ENCODE measurements around the gene TRHDE.

TRHDE gene

DNA sequence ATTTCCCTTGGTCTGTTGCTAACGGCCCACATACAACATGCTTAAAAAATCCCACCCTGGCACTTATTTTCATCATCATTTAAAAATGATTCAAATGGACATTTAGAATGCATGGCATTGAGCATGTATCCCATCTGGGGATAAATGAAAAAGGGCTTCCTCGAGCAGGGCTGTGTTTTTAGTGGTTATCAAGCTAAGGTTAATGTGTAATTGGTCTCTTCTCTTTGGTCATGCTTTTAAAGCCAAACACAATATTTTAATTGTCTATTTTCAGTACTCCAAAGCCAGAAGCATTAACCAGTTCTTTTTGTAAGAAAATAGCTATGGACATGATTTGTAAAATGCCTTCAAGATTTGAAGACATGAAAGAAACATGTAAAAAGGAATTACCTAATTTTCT lies 1.9 kb upstream of the TRHDE start:
- Mint-ChIP-seq H3K4me1 (ENCODE audit: low read depth) (peaks cover 8% of the 10 kb centered on the region), H3K4me3 (no peak overlapping the region), H3K27me3 (peaks cover 51% of the 10 kb centered on the region), H3K36me3 (ENCODE audit: low read depth) (no peaks in the 10 kb centered on the region), H3K27ac (no peak overlapping the region), H3K9me3 (no peaks in the 10 kb centered on the region)

DNA sequence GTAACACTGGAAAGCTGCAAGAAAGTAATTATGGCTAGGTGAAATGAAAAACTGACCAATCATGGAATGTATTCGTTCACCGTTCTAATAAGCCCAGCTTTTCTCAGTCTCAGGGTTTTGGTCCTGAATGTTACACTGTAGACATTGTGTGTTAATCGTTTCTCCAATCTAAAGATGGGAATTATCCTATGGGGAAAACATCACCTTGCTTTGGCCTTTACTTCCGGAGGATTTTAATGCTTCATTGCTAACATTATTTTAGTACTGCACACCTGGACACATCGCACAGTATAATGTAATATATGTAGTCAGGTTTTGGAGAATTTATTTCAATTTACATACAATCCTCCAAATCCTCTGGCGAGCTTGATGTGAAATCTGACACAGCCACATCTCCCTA lies 1.2 kb upstream of the TRHDE start:
- Mint-ChIP-seq H3K27ac (no peak overlapping the region), H3K36me3 (ENCODE audit: low read depth) (no peaks in the 10 kb centered on the region), H3K27me3 (peaks cover 51% of the 10 kb centered on the region), H3K4me3 (no peak overlapping the region), H3K4me1 (ENCODE audit: low read depth) (peaks cover 8% of the 10 kb centered on the region), H3K9me3 (no peaks in the 10 kb centered on the region)

DNA sequence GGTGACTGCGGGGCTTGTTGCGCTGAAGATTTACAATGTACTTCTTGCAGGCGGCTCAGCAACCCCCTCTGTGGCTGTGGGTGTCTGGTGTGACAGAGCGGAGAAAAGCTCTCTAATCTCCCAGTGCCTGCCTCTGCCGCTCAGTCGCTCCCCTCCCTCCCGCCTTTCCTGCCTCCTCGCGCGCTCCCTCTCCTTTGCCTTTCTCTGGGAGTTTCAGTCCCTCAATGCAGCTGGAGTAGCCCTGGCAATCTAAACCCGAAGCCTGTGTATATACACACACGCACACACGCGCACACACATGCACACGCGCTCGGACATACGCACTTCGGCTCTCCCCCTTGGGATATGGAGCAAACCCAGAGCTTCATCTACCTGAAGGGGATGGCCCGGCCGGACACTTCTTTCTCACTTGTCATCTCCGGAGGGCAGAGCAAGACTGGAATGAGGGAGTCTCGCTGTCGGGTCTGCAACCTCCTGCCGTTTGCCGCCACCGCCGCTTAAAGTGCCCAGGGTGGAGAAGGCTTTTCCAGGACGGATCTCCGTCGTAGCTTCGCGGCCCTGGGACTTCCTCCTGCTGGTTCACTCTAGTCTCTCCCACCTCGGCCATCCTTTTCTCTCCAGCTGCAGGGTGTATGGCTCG lies 599 bp upstream of the TRHDE start:
- H3K27me3 Mint-ChIP-seq: peaks cover 50% of the 10 kb centered on the region
- no peaks in the 10 kb centered on the region for H3K9me3 Mint-ChIP-seq
- H3K27ac Mint-ChIP-seq: no peak overlapping the region
- H3K4me1 Mint-ChIP-seq (ENCODE audit: low read depth): peaks cover 8% of the 10 kb centered on the region
- H3K4me3 Mint-ChIP-seq: peak overlapping the region; percentile 32
- H3K36me3 Mint-ChIP-seq (ENCODE audit: low read depth): no peaks in the 10 kb centered on the region

DNA sequence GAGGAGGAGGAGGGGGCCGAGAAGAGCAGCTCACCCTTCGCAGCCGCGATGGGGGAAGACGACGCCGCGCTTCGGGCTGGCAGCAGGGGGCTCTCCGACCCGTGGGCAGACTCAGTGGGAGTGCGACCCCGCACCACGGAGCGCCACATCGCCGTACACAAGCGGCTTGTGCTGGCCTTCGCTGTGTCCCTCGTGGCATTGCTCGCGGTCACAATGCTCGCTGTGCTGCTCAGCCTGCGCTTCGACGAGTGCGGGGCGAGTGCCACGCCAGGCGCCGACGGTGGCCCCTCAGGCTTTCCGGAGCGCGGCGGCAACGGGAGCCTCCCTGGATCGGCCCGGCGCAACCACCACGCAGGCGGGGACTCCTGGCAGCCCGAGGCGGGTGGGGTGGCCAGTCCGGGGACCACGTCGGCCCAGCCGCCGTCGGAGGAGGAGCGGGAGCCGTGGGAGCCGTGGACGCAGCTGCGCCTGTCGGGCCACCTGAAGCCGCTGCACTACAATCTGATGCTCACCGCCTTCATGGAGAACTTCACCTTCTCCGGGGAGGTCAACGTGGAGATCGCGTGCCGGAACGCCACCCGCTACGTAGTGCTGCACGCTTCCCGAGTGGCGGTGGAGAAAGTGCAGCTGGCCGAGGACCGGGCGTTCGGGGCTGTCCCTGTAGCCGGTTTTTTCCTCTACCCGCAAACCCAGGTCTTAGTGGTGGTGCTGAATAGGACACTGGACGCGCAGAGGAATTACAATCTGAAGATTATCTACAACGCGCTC lies 745 bp downstream of the TRHDE start:
- H3K27me3 Mint-ChIP-seq: peaks cover 53% of the 10 kb centered on the region
- peaks cover 8% of the 10 kb centered on the region for H3K4me1 Mint-ChIP-seq (ENCODE audit: low read depth)
- no peak overlapping the region for H3K27ac Mint-ChIP-seq
- no peaks in the 10 kb centered on the region for H3K36me3 Mint-ChIP-seq (ENCODE audit: low read depth)
- H3K4me3 Mint-ChIP-seq: no peak overlapping the region
- no peaks in the 10 kb centered on the region for H3K9me3 Mint-ChIP-seq

DNA sequence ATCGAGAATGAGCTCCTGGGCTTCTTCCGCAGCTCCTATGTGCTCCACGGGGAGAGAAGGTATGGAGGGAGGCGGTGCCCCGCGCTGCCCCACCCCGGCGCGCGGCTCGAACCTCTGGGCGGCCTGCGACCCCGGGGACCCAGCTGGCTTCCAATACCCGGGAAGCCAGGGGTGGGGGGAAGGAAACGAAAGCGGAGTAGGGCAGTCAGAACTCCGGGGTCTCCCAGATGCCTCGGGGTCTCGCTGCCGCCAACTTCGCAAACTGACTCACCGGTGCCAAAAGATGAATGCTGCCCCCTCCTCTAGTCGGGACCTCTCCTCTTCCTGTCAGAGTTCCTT lies 1.3 kb downstream of the TRHDE start:
- Mint-ChIP-seq H3K9me3 (no peaks in the 10 kb centered on the region), H3K4me1 (ENCODE audit: low read depth) (peaks cover 8% of the 10 kb centered on the region), H3K27ac (no peak overlapping the region), H3K36me3 (ENCODE audit: low read depth) (no peaks in the 10 kb centered on the region), H3K4me3 (no peak overlapping the region), H3K27me3 (peaks cover 53% of the 10 kb centered on the region)

DNA sequence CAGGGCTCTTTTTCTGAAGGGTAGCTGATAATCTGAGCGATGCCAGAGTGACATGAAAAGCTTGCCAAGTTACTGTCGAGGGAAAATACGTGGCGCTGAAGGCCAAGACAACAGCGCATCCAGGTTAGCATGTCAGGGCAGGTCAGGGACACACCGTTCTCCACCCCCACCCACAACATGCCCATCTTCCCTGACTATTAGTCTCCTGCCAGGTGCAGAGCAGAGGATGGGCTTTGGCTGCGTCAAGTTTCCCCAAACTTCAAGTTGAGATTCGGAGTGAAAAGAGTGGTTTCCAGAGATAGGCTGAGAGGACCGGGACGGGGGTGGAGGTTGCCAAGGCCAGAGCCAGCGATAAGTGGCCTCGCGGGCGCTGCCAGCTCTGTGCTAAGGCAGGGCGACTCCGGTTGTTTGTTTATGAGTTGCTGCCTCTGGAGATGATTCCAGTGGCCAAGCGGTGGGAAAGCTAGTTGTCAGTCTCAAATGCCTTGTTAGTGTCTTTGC lies 1.7 kb downstream of the TRHDE start:
- Mint-ChIP-seq H3K9me3 (no peaks in the 10 kb centered on the region), H3K4me3 (no peak overlapping the region), H3K4me1 (ENCODE audit: low read depth) (peaks cover 8% of the 10 kb centered on the region), H3K27me3 (peaks cover 53% of the 10 kb centered on the region), H3K27ac (no peak overlapping the region), H3K36me3 (ENCODE audit: low read depth) (no peaks in the 10 kb centered on the region)

DNA sequence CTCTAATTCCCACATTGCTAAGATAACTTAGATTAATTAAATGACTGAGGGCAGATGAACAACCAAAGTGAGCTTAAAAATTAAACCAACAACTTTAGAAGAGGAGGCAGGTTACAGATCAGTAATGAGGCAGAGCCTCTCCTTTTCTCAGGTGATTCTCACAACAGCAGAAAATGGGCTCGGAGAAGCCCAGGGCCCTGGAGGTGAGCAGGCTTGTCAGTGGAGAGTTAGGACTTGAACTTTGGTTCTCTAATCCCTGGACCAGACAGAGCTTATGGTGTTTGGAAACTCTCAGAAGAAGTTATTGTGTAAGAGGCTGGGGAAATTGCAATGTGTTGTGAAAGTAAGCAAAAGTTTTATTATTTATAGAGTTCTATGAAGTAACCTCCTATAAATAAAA lies 2.8 kb downstream of the TRHDE start:
- no peak overlapping the region for H3K27ac Mint-ChIP-seq
- no peak overlapping the region for H3K4me3 Mint-ChIP-seq
- H3K4me1 Mint-ChIP-seq (ENCODE audit: low read depth): peaks cover 8% of the 10 kb centered on the region
- peaks cover 48% of the 10 kb centered on the region for H3K27me3 Mint-ChIP-seq
- H3K9me3 Mint-ChIP-seq: no peaks in the 10 kb centered on the region
- no peaks in the 10 kb centered on the region for H3K36me3 Mint-ChIP-seq (ENCODE audit: low read depth)

DNA sequence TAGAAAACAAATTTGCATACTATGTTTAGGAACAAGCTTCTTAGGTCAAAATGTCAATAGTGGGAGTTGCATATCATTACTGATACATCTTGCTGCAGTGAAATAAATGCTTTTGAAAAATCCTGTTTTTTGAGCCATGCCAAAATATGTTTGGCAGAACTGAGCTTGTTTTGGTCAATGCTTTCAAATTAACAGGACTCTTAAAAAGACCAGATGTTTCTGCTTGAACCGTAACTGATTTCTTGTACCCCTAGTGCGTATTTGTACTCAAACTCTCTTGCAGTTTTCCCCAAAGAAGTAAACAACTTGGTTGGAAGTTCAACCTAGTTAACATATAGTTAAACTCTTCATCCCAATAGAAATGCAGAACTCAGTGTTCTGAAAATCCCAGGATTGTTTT lies 3.4 kb downstream of the TRHDE start:
- Mint-ChIP-seq H3K36me3 (ENCODE audit: low read depth) (no peaks in the 10 kb centered on the region), H3K27ac (no peak overlapping the region), H3K27me3 (peaks cover 44% of the 10 kb centered on the region), H3K9me3 (no peaks in the 10 kb centered on the region), H3K4me1 (ENCODE audit: low read depth) (peaks cover 8% of the 10 kb centered on the region), H3K4me3 (no peak overlapping the region)

DNA sequence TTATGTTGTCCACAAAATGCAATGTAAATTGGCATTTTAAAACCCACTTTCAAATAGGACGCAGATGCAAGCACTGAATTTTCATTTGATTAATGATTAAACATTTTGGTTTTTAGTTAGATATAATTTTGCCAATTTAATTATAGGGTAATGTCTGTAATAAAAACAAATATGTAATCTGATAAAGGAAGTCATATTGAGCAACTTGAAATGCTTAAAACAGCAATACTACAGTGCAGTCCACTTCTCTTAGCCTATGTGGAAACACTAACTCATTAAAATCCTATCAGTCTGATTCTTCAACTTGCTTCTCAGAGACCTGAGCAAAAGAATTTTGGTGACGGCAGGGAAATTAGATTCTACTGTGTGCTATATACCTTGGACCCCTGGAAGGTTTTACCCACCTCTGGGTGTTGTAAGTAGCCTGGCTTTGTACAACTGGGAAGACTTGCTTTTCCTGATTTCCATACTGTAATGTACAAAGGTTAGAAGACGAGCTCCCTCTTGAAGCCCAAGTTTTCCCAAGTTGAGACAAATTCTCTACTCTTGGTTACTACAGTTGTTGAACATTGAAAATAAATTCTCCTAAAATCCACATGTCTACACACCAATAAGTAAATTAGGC lies 4.1 kb downstream of the TRHDE start:
- Mint-ChIP-seq H3K4me3 (no peak overlapping the region), H3K36me3 (ENCODE audit: low read depth) (no peaks in the 10 kb centered on the region), H3K27me3 (peaks cover 37% of the 10 kb centered on the region)

DNA sequence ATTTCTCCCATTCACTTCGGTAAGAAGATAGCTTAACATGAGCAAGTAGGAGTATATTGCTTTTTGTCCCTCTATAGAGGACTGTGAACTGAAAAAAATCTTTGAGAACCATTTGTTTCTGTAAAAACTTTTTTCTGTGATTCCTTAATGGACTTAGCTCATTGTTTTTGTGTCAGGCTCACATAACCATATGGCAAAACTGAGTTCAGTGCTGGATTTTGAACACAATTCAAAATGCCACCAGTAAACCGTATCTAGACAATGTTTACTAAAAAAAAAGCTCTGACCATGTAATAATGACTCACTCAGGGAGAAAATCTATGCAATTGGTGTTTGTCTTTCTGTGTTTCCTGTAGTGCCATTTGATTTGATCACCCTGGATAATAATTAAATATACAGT lies 5.2 kb downstream of the TRHDE start:
- Mint-ChIP-seq H3K36me3 (ENCODE audit: low read depth) (no peaks in the 10 kb centered on the region), H3K4me1 (ENCODE audit: low read depth) (peaks cover 4% of the 10 kb centered on the region)

More for the DNA sequence above, 4.1 kb downstream of the TRHDE start:
- no peak overlapping the region for H3K27ac Mint-ChIP-seq
- no peaks in the 10 kb centered on the region for H3K9me3 Mint-ChIP-seq
- H3K4me1 Mint-ChIP-seq (ENCODE audit: low read depth): peaks cover 7% of the 10 kb centered on the region

DNA sequence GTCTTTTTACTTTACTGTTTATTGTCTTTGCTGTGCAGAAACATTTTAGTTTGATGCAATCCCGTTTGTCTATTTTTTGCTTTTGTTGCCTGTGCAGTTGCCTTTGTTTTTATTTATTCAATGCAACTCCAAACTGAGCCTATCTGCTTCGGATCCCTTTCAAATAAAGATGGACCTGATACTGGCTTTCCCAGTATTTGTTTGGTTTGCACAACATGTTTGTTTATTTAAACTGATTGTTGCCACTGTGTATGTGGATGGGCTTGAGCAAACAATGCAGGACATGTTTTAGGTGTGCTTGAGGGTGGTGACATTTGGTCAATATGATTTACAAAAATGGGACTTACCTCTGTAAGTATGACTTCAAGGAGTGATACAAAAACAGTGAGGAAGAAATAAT lies 6.7 kb downstream of the TRHDE start:
- Mint-ChIP-seq H3K9me3 (no peaks in the 10 kb centered on the region), H3K27ac (no peak overlapping the region), H3K4me3 (no peak overlapping the region), H3K27me3 (peaks cover 21% of the 10 kb centered on the region), H3K4me1 (ENCODE audit: low read depth) (no peaks in the 10 kb centered on the region), H3K36me3 (ENCODE audit: low read depth) (no peaks in the 10 kb centered on the region)

More for the DNA sequence above, 5.2 kb downstream of the TRHDE start:
- Mint-ChIP-seq H3K4me3 (no peak overlapping the region), H3K9me3 (no peaks in the 10 kb centered on the region), H3K27me3 (peaks cover 29% of the 10 kb centered on the region), H3K27ac (no peak overlapping the region)

DNA sequence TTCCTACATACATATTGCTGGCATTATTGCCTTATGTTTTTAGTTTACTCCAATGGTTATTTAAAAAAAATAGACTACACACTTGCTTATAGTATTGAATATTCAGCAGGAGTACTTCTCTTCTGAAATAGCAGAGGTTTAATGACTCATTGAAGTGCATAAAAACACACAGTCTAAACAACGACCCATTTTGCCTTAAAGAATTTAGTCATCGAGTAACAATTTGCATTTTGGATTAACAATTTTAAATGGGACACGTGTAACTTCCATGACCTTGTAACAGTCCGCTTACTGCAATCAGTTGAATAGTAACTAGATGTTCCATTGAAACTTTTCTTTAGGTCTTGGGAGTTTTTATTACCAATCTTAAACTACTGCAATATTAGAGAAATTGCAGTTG lies 9.0 kb downstream of the TRHDE start:
- Mint-ChIP-seq H3K9me3 (no peaks in the 10 kb centered on the region), H3K27me3 (peaks cover 8% of the 10 kb centered on the region), H3K36me3 (ENCODE audit: low read depth) (no peaks in the 10 kb centered on the region), H3K4me1 (ENCODE audit: low read depth) (no peaks in the 10 kb centered on the region), H3K4me3 (no peak overlapping the region), H3K27ac (no peak overlapping the region)

DNA sequence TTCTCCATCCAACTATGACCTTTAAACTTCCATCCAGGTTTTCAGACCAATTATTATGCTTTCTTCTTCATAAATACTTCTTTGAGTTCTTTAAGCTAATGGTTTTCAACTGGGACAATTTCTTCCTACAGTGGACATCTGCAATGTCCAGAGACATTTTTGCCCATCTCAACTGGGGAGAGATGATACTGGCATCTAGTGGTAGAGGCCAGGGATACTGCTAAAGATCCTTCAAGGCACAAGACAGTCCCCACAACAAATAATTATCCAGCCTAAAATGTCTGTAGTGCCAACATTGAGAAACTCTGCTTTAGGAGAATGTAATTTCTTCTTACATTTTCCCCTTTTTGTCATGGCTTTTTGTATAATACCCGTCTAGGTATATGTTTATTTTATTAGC lies 10.6 kb downstream of the TRHDE start:
- H3K27ac Mint-ChIP-seq: no peak overlapping the region
- H3K27me3 Mint-ChIP-seq: no peaks in the 10 kb centered on the region
- H3K4me3 Mint-ChIP-seq: no peak overlapping the region
- no peaks in the 10 kb centered on the region for H3K4me1 Mint-ChIP-seq (ENCODE audit: low read depth)
- no peaks in the 10 kb centered on the region for H3K9me3 Mint-ChIP-seq
- H3K36me3 Mint-ChIP-seq (ENCODE audit: low read depth): no peaks in the 10 kb centered on the region

DNA sequence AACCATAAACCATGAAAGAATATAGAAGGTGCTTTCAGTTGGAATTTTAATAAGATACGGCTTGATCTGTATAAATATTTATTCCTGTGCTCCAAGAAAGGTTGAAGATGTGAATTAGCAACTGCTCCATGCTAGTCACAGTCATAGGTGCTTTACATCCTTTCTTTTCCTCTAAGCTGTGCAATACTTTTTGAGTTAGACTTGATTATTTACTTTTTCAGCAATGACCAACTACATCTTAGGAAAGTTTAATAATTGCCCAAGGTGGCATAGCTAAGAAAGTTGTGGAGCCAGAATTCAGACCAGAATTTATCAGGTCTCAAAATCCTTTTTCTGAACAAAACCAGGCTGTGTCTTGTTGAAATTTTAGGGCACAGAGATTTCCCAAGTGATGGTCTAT lies 13.7 kb downstream of the TRHDE start:
- Mint-ChIP-seq H3K27ac (no peak overlapping the region), H3K36me3 (ENCODE audit: low read depth) (no peaks in the 10 kb centered on the region), H3K4me1 (ENCODE audit: low read depth) (no peaks in the 10 kb centered on the region), H3K4me3 (no peak overlapping the region), H3K9me3 (no peaks in the 10 kb centered on the region), H3K27me3 (no peaks in the 10 kb centered on the region)

DNA sequence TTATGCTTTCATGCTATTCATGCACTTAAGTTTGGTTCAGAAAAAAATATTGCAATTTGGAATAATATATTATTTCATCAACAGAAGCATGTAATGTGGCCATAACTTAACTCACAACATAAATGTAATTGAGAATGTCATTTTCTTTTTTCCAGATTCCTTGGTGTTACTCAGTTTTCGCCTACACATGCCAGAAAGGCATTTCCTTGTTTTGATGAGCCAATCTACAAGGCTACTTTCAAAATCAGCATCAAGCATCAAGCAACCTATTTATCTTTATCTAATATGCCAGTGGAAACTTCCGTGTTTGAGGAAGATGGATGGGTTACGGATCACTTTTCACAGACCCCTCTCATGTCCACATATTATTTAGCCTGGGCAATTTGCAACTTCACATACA lies 14.4 kb downstream of the TRHDE start:
- Mint-ChIP-seq H3K4me1 (ENCODE audit: low read depth) (no peaks in the 10 kb centered on the region), H3K4me3 (no peak overlapping the region), H3K27ac (no peak overlapping the region), H3K36me3 (ENCODE audit: low read depth) (no peaks in the 10 kb centered on the region), H3K9me3 (no peaks in the 10 kb centered on the region), H3K27me3 (no peaks in the 10 kb centered on the region)
